SK-N-SH treated with all-trans-retinoic acid at 6 μM for 48 hours (cell line): Measurements from ENCODE around the gene EIF5AL1.

Experiments
- ATAC-seq: fragments of 200-7000 bp; cut with Tn5 transposase; 3 replicates; pipeline ENCODE4 v1.9.1; 2020; ENCODE audit warnings: mild to moderate bottlenecking, moderate library complexity
- ARNTL ChIP-seq: fragments of 450-650 bp; formaldehyde crosslinking; IDR thresholded peaks from 2 replicates; pipeline ENCODE4 v1.5.0; 2020; ENCODE audit warnings: low read depth, mild to moderate bottlenecking, moderate library complexity, borderline replicate concordance
- BACH2 ChIP-seq: fragments of 250-450 bp; sonication (Bioruptor Pico); IDR thresholded peaks from 2 replicates; pipeline ENCODE4 v1.9.0; 2021; ENCODE audit warnings: mild to moderate bottlenecking, borderline replicate concordance
- CREB5 ChIP-seq: fragments of 250-450 bp; sonication (Bioruptor Pico); IDR thresholded peaks from 2 replicates; pipeline ENCODE4 v1.5.1; 2020; ENCODE audit warnings: low read depth, mild to moderate bottlenecking, moderate library complexity
- CSDC2 ChIP-seq: fragments of 250-450 bp; sonication (Bioruptor Pico); IDR thresholded peaks from 2 replicates; pipeline ENCODE4 v1.5.0; 2020; ENCODE audit warnings: mild to moderate bottlenecking, moderate library complexity
- ESRRG ChIP-seq: fragments of 250-450 bp; sonication (Bioruptor Pico); IDR thresholded peaks from 2 replicates; pipeline ENCODE4 v1.6.1; 2021; ENCODE audit warnings: mild to moderate bottlenecking
- GLIS3 ChIP-seq: fragments of 250-450 bp; sonication (Bioruptor Pico); IDR thresholded peaks from 2 replicates; pipeline ENCODE4 v1.5.0; 2020; ENCODE audit warnings: mild to moderate bottlenecking, moderate library complexity
- OSR1 ChIP-seq: fragments of 250-450 bp; sonication (Bioruptor Pico); IDR thresholded peaks from 2 replicates; pipeline ENCODE4 v1.8.0; 2022; ENCODE audit warnings: moderate library complexity, mild to moderate bottlenecking, inconsistent platforms
- PATZ1 ChIP-seq: fragments of 250-450 bp; sonication (Bioruptor Pico); IDR thresholded peaks from 2 replicates; pipeline ENCODE4 v1.8.0; 2020; ENCODE audit warnings: mild to moderate bottlenecking, moderate library complexity, borderline replicate concordance
- POU6F1 ChIP-seq: fragments of 250-450 bp; sonication (Bioruptor Pico); IDR thresholded peaks from 2 replicates; pipeline ENCODE4 v1.8.0; 2021; ENCODE audit warnings: low read depth, mild to moderate bottlenecking, moderate library complexity, borderline replicate concordance
- PPARA ChIP-seq: fragments of 250-450 bp; sonication (Bioruptor Pico); IDR thresholded peaks from 2 replicates; pipeline ENCODE4 v1.5.0; 2020; ENCODE audit warnings: mild to moderate bottlenecking, borderline replicate concordance
- RARB ChIP-seq: fragments of 250-450 bp; sonication (Bioruptor Pico); IDR thresholded peaks from 2 replicates; pipeline ENCODE4 v1.8.0; 2021; ENCODE audit warnings: mild to moderate bottlenecking, moderate library complexity
- SNAI2 ChIP-seq: fragments of 250-450 bp; sonication (Bioruptor Pico); IDR thresholded peaks from 2 replicates; pipeline ENCODE4 v1.5.0; 2020; ENCODE audit warnings: mild to moderate bottlenecking, moderate library complexity
- TCF4 ChIP-seq: fragments of 250-450 bp; sonication (Bioruptor Pico); IDR thresholded peaks from 2 replicates; pipeline ENCODE4 v1.8.0; 2021; ENCODE audit warnings: mild to moderate bottlenecking, moderate library complexity, borderline replicate concordance
- TOX ChIP-seq: fragments of 250-450 bp; sonication (Bioruptor Pico); IDR thresholded peaks from 2 replicates; pipeline ENCODE4 v1.8.0; 2021; ENCODE audit warnings: mild to moderate bottlenecking, moderate library complexity, borderline replicate concordance
- TSHZ2 ChIP-seq: fragments of 250-450 bp; sonication (Bioruptor Pico); IDR thresholded peaks from 2 replicates; pipeline ENCODE4 v1.5.0; 2020; ENCODE audit warnings: mild to moderate bottlenecking, moderate library complexity
- ZC3H10 ChIP-seq: fragments of 250-450 bp; sonication (Bioruptor Pico); IDR thresholded peaks from 2 replicates; pipeline ENCODE4 v1.5.1; 2021; ENCODE audit warnings: mild to moderate bottlenecking, moderate library complexity
- ZFP3 ChIP-seq: fragments of 250-450 bp; sonication (Bioruptor Pico); IDR thresholded peaks from 2 replicates; pipeline ENCODE4 v1.5.0; 2020; ENCODE audit warnings: mild to moderate bottlenecking, moderate library complexity
- ZFP30 ChIP-seq: fragments of 450-650 bp; formaldehyde crosslinking; IDR thresholded peaks from 2 replicates; pipeline ENCODE4 v1.5.0; 2022; ENCODE audit warnings: mild to moderate bottlenecking, moderate library complexity
- ZNF565 ChIP-seq: fragments of 450-650 bp; formaldehyde crosslinking; conservative IDR thresholded peaks from 2 replicates; pipeline ENCODE4 v1.5.0; 2020; ENCODE audit warnings: low read depth, mild to moderate bottlenecking, moderate library complexity
- ZNF70 ChIP-seq: fragments of 450-650 bp; formaldehyde crosslinking; IDR thresholded peaks from 2 replicates; pipeline ENCODE4 v1.5.0; 2020; ENCODE audit warnings: mild to moderate bottlenecking, moderate library complexity
- ZNF8 ChIP-seq: fragments of 450-650 bp; formaldehyde crosslinking; IDR thresholded peaks from 2 replicates; pipeline ENCODE4 v1.5.0; 2020; ENCODE audit warnings: mild to moderate bottlenecking, moderate library complexity

Gene EIF5AL1

GRCh38 chr10:79465341-79465740 is 47.0 kb upstream of the EIF5AL1 start (continued):
- TF ChIP-seq PATZ1 (CRISPR knock-in tag) = no peak
- TF ChIP-seq ESRRG (CRISPR knock-in tag) = no peak
- TF ChIP-seq POU6F1 = no peak
- no peak for TF ChIP-seq OSR1 (CRISPR knock-in tag)
- TF ChIP-seq CREB5 (CRISPR knock-in tag) = no peak
- TF ChIP-seq TCF4 (CRISPR knock-in tag) = no peak

- no peak for TF ChIP-seq TCF4 (CRISPR knock-in tag)
- no peak for TF ChIP-seq ZC3H10 (CRISPR knock-in tag)
- no peak for TF ChIP-seq ZNF8 (CRISPR knock-in tag)
- no peak for TF ChIP-seq TOX (CRISPR knock-in tag)
- no peak for TF ChIP-seq POU6F1
- TF ChIP-seq PATZ1 (CRISPR knock-in tag) = no peak
- TF ChIP-seq CREB5 (CRISPR knock-in tag) = no peak
- no peak for TF ChIP-seq BACH2 (CRISPR knock-in tag)
- TF ChIP-seq ZFP3 (CRISPR knock-in tag) = no peak
- no peak for TF ChIP-seq PPARA (CRISPR knock-in tag)
- TF ChIP-seq ZFP30 (CRISPR knock-in tag) = no peak
- TF ChIP-seq GLIS3 (CRISPR knock-in tag) = no peak
- TF ChIP-seq SNAI2 (CRISPR knock-in tag) = no peak
- TF ChIP-seq CSDC2 (CRISPR knock-in tag) = no peak
- no peak for TF ChIP-seq RARB
- TF ChIP-seq ZNF70 (CRISPR knock-in tag) = no peak
- TF ChIP-seq ESRRG (CRISPR knock-in tag) = no peak
- TF ChIP-seq OSR1 (CRISPR knock-in tag) = no peak
- ATAC-seq = peak; percentile 9; the same call in 2 of the 3 replicates
These were observed 44.2 kb upstream of the EIF5AL1 start for GRCh38 chr10:79468015-79468560.

- no peak for ATAC-seq
- TF ChIP-seq TSHZ2 (CRISPR knock-in tag) (no peak), CSDC2 (CRISPR knock-in tag) (no peak), ZC3H10 (CRISPR knock-in tag) (no peak), ZNF70 (CRISPR knock-in tag) (no peak), GLIS3 (CRISPR knock-in tag) (no peak), ARNTL (CRISPR knock-in tag) (no peak), PATZ1 (CRISPR knock-in tag) (no peak), TOX (CRISPR knock-in tag) (no peak), ZNF565 (no peak), SNAI2 (CRISPR knock-in tag) (no peak)
These were observed 43.3 kb upstream of the EIF5AL1 start for GRCh38 chr10:79468841-79469585.
